ENCODE data around the gene SHROOM3.

DNA sequence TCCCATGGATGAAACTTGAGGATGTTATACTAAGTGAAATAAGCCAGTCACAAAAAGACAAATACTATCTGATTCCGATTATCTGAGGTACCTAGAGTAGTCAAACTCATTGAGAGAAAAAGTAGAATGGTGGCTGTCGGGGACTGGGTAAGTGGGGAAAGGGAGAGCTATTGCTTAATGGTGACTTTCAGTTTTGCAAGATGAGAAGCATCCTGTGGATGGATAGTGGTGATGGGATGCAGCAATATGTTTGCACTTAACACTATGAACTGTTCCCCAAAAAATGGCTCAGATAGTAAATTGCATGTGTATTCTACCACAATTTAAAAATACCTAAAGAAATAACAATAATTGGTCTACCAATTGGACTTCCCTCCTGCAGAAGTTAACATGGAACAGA is 181.5 kb downstream of the SHROOM3 start:
- TF ChIP-seq, protein P1, sequence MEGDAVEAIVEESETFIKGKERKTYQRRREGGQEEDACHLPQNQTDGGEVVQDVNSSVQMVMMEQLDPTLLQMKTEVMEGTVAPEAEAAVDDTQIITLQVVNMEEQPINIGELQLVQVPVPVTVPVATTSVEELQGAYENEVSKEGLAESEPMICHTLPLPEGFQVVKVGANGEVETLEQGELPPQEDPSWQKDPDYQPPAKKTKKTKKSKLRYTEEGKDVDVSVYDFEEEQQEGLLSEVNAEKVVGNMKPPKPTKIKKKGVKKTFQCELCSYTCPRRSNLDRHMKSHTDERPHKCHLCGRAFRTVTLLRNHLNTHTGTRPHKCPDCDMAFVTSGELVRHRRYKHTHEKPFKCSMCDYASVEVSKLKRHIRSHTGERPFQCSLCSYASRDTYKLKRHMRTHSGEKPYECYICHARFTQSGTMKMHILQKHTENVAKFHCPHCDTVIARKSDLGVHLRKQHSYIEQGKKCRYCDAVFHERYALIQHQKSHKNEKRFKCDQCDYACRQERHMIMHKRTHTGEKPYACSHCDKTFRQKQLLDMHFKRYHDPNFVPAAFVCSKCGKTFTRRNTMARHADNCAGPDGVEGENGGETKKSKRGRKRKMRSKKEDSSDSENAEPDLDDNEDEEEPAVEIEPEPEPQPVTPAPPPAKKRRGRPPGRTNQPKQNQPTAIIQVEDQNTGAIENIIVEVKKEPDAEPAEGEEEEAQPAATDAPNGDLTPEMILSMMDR (conservative IDR thresholded peaks at IDR 0.05; ENCODE audit: low read depth in 2 of 2): no peak
- TF ChIP-seq EZH2phosphoT487 (IDR thresholded peaks at IDR 0.05; ENCODE audit: unreplicated experiment): no peak

All from GM23338 (cell line).